ENCODE measurements around the gene HES6. TPM values are rescaled to one million over a fixed set of nuclear protein-coding genes. Genes with fewer than 3 reads are reported as not detected.

Gene HES6
- total and polyA plus RNA-seq, 10 of the 15 experiments (the other 5 are each of a cell fraction or from before 2014, with no cell fraction given) = 0.11 to 1.7 (median 0.83) TPM

- TF ChIP-seq, protein P1, sequence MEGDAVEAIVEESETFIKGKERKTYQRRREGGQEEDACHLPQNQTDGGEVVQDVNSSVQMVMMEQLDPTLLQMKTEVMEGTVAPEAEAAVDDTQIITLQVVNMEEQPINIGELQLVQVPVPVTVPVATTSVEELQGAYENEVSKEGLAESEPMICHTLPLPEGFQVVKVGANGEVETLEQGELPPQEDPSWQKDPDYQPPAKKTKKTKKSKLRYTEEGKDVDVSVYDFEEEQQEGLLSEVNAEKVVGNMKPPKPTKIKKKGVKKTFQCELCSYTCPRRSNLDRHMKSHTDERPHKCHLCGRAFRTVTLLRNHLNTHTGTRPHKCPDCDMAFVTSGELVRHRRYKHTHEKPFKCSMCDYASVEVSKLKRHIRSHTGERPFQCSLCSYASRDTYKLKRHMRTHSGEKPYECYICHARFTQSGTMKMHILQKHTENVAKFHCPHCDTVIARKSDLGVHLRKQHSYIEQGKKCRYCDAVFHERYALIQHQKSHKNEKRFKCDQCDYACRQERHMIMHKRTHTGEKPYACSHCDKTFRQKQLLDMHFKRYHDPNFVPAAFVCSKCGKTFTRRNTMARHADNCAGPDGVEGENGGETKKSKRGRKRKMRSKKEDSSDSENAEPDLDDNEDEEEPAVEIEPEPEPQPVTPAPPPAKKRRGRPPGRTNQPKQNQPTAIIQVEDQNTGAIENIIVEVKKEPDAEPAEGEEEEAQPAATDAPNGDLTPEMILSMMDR (IDR thresholded peaks at IDR 0.05 in 2 of 3, conservative IDR thresholded peaks at IDR 0.05 in 1 of 3; ENCODE audit: control insufficient read depth in 2 of 3, extremely low read depth in 1 of 3, insufficient read depth in 1 of 3, low read depth in 3 of 3, low read length in 3 of 3) = peak; percentile 78 to 85 (median 80)
- TF ChIP-seq EED (IDR thresholded peaks at IDR 0.05; ENCODE audit: low read depth) (no peak), SMC3 (IDR thresholded peaks at IDR 0.05; ENCODE audit: borderline replicate concordance, low read length) (peak; percentile 68), TCF7 (IDR thresholded peaks at IDR 0.05; ENCODE audit: borderline replicate concordance) (no peak), PAX5 (IDR thresholded peaks at IDR 0.05; ENCODE audit: borderline replicate concordance, low read depth, low read length) (no peak), HCFC1 (IDR thresholded peaks at IDR 0.05; ENCODE audit: low read length) (no peak)
Observed at GRCh38 chr2:238263204-238264071, 23.6 kb upstream of the HES6 start (continued).

GRCh38 chr2:238262496-238263122 is 22.8 kb upstream of the HES6 start:
- POLR2A ChIA-PET = no interaction called here
- 96% methylated on average over 12 of the region's 12 CpGs for WGBS (ENCODE audit: insufficient coverage, insufficient replicate concordance, low lambda C conversion rate, missing lambda C conversion rate)
- RAD21 ChIA-PET (ENCODE audit: unreplicated experiment) = interaction anchor here (0.5 to 2.2 kb wide), 15 partner anchors 43 to 497 kb away, joined by 3 to 13 read pairs (median 3); no protein-coding TSS in a partner anchor
- TF ChIP-seq ELK1 (IDR thresholded peaks at IDR 0.05; ENCODE audit: low read depth, low read length) (no peak), SUPT20H (IDR thresholded peaks at IDR 0.05; ENCODE audit: borderline replicate concordance, control insufficient read depth, low read depth, low read length) (no peak), SREBF2 (IDR thresholded peaks at IDR 0.05; ENCODE audit: low read length) (no peak), RCOR1 (conservative IDR thresholded peaks at IDR 0.05; ENCODE audit: low read depth, low read length) (no peak), NR2F1 (conservative IDR thresholded peaks at IDR 0.05) (no peak)
- TF ChIP-seq, protein P2, sequence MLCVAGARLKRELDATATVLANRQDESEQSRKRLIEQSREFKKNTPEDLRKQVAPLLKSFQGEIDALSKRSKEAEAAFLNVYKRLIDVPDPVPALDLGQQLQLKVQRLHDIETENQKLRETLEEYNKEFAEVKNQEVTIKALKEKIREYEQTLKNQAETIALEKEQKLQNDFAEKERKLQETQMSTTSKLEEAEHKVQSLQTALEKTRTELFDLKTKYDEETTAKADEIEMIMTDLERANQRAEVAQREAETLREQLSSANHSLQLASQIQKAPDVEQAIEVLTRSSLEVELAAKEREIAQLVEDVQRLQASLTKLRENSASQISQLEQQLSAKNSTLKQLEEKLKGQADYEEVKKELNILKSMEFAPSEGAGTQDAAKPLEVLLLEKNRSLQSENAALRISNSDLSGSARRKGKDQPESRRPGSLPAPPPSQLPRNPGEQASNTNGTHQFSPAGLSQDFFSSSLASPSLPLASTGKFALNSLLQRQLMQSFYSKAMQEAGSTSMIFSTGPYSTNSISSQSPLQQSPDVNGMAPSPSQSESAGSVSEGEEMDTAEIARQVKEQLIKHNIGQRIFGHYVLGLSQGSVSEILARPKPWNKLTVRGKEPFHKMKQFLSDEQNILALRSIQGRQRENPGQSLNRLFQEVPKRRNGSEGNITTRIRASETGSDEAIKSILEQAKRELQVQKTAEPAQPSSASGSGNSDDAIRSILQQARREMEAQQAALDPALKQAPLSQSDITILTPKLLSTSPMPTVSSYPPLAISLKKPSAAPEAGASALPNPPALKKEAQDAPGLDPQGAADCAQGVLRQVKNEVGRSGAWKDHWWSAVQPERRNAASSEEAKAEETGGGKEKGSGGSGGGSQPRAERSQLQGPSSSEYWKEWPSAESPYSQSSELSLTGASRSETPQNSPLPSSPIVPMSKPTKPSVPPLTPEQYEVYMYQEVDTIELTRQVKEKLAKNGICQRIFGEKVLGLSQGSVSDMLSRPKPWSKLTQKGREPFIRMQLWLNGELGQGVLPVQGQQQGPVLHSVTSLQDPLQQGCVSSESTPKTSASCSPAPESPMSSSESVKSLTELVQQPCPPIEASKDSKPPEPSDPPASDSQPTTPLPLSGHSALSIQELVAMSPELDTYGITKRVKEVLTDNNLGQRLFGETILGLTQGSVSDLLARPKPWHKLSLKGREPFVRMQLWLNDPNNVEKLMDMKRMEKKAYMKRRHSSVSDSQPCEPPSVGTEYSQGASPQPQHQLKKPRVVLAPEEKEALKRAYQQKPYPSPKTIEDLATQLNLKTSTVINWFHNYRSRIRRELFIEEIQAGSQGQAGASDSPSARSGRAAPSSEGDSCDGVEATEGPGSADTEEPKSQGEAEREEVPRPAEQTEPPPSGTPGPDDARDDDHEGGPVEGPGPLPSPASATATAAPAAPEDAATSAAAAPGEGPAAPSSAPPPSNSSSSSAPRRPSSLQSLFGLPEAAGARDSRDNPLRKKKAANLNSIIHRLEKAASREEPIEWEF (IDR thresholded peaks at IDR 0.05; ENCODE audit: insufficient replicate concordance, low read depth, low read length) = no peak

More at GRCh38 chr2:238262496-238263122, 22.8 kb upstream of the HES6 start:
- H3K9ac ChIP-seq (ENCODE audit: control insufficient read depth, insufficient read depth, low read length) = no peak overlapping the region
- H3K4me2 ChIP-seq (ENCODE audit: control insufficient read depth, insufficient read depth) = no peak overlapping the region
- no peak for DNase-seq (ENCODE audit: low read depth, low spot score)
- ChIA-PET SMC1A (ENCODE audit: uncharacterized antibody, unreplicated experiment) (interaction anchor here (0.7 to 1.8 kb wide), 8 partner anchors 11 to 404 kb away, joined by 3 to 8 read pairs (median 4); partner anchors contain the start of gene PER2), CTCF (interaction anchor here (0.6 to 3.7 kb wide), 29 partner anchors 11 to 589 kb away, joined by 3 to 27 read pairs (median 5); partner anchors contain the start of genes ILKAP and PER2)
- no peak overlapping the region for H3K27ac ChIP-seq (ENCODE audit: control insufficient read depth, insufficient read depth)
- H3K36me3 ChIP-seq (ENCODE audit: control insufficient read depth in 2 of 2, insufficient read depth in 2 of 2, low read length in 1 of 2) = peaks cover 7 to 28% of the 10 kb centered on the region in 2 experiments
- in situ Hi-C loops (cut with MboI) (loop anchor here (5.0 kb wide), 1 partner anchor 405 kb away; the partner anchor contains the start of gene RAMP1), intact Hi-C loops (cut with micrococcal nuclease; ENCODE audit: unreplicated experiment) (loop anchor here (2.0 to 5.0 kb wide), 3 partner anchors 102 to 405 kb away; partner anchors contain the start of gene RAMP1)
- no peaks in the 10 kb centered on the region for H4K20me1 ChIP-seq (ENCODE audit: control insufficient read depth, insufficient read depth)
- no peaks in the 10 kb centered on the region for H3K27me3 ChIP-seq (replicated peaks in 1 of 2; ENCODE audit: control insufficient read depth in 2 of 2, insufficient read depth in 2 of 2, low read length in 1 of 2)
- no peak for ATAC-seq
- H3K9me3 ChIP-seq (replicated peaks; ENCODE audit: control insufficient read depth, insufficient read depth, low read length) = no peaks in the 10 kb centered on the region
- BruUV-seq (replicated peaks) = no TSS peak
- H2AFZ ChIP-seq (ENCODE audit: control insufficient read depth, low read depth, low read length) = no peak overlapping the region
- no peaks in the 10 kb centered on the region for H3K4me1 ChIP-seq (ENCODE audit: control insufficient read depth, insufficient read depth, low read length)
- H3K79me2 ChIP-seq (ENCODE audit: control insufficient read depth, insufficient read depth, low read length) = no peaks in the 10 kb centered on the region
- FAIRE-seq = no peak
- H3K4me3 ChIP-seq = no peak overlapping the region

Measured in GM12878 (cell line).